ENCODE results near the gene FTCD.

DNA sequence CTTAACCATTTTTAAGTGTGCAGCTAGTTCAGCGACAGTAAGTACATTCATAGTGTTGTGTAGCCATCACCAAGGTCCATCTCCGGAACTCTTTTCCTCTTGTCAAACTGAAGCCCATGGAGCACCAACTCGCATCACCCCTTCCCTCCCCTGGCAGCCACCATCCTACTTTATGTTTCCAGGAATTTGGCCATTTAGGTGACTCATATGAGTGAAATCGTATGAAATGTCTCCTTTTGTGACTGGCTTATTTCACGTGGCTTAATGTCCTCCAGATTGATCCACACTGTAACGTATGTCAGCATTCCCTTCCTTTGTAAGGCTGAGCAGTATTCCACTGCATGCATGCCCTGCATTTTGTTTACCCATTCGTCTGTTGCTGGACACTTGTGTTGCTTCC is 55.0 kb downstream of the FTCD start:
- no peak for TF ChIP-seq EZH2 (optimal IDR thresholded peaks at IDR 0.05; ENCODE audit: low read depth, low read length)
- no peak for TF ChIP-seq CTCF (IDR thresholded peaks at IDR 0.05; ENCODE audit: low read length)
- TF ChIP-seq EZH2phosphoT487 (IDR thresholded peaks at IDR 0.05; ENCODE audit: low read length): no peak

Measured in MM.1S (cell line).